Sigmoid colon (tissue), 7 donors: ENCODE measurements around the gene ALDH18A1. TPM values are rescaled to one million over a fixed set of nuclear protein-coding genes. Genes with fewer than 3 reads are reported as not detected.

Experiments
- DNase-seq: peaks from one replicate; pipeline ENCODE4 v3.0.0-alpha.2; 2019
- H3K27ac ChIP-seq, 4 donors: fragments of 200-600 bp; sonication (generic); one replicate each; pipeline ENCODE4 v1.5.1; 2016 to 2019; ENCODE audit warnings: mild to moderate bottlenecking in 1 of 4
- H3K27me3 ChIP-seq, 3 donors: fragments of 200-600 bp; sonication (generic); one replicate each; pipeline ENCODE4 v1.5.1; 2019; ENCODE audit warnings: mild to moderate bottlenecking in 1 of 3
- H3K36me3 ChIP-seq, 4 donors: fragments of 200-600 bp; sonication (generic); one replicate each; pipeline ENCODE4 v1.5.1; 2016 to 2019
- H3K4me1 ChIP-seq, 4 donors: fragments of 200-600 bp; sonication (generic); one replicate each; pipeline ENCODE4 v1.5.1; 2017 to 2019
- H3K4me3 ChIP-seq, 4 donors: fragments of 200-600 bp; sonication (generic); one replicate each; pipeline ENCODE4 v1.5.1; 2017 to 2019; ENCODE audit warnings: mild to moderate bottlenecking in 2 of 4, moderate library complexity in 1 of 4
- H3K9me3 ChIP-seq, 4 donors: fragments of 200-600 bp in 3 of 4; sonication (generic) in 3 of 4; one replicate each; pipeline versions ENCODE4 v1.5.1 to v1.6.1; 2013 to 2019
- CTCF ChIP-seq, 4 experiments: fragments of 450-650 bp in 3 of 4; fragments of 200-600 bp in 1 of 4; IDR thresholded peaks; one replicate each; pipeline ENCODE4 v1.5.1; 2016 to 2019; ENCODE audit warnings: antibody characterized with exemption in 4 of 4, mild to moderate bottlenecking in 3 of 4, moderate library complexity in 2 of 4
- EP300 ChIP-seq, 4 donors: sonication (generic); formaldehyde crosslinking; IDR thresholded peaks; one replicate each; pipeline ENCODE4 v1.6.1; 2017; ENCODE audit warnings: antibody characterized with exemption in 4 of 4
- POLR2A ChIP-seq, 2 donors: fragments of 450-650 bp; IDR thresholded peaks; one replicate each; pipeline ENCODE4 v1.6.1; 2016; ENCODE audit warnings: antibody characterized with exemption in 2 of 2, mild to moderate bottlenecking in 2 of 2, moderate library complexity in 2 of 2
- POLR2AphosphoS5 ChIP-seq, 4 donors: sonication (generic); formaldehyde crosslinking; IDR thresholded peaks; one replicate each; pipeline ENCODE4 v1.6.1; 2017; ENCODE audit warnings: antibody characterized with exemption in 4 of 4
- WGBS, 2 donors: extraction: QIAGEN DNeasy Blood & Tissue Kit; methylation state at CpG; one replicate each; pipeline ENCODE4 v1.1.7; 2013; 5-methylcytosine and 5-hydroxymethylcytosine counted together
- intact Hi-C: fragments of 100-400 bp; cut with DNase I; formaldehyde crosslinking; loops from one replicate; pipeline ENCODE4 v1.15.1; 2023
- polyA plus RNA-seq, 3 donors: library from polyadenylated mRNA; stranded (reverse); fragments of 200-250 nt; gene quantifications; one replicate each; pipeline ENCODE4 v1.2.3, GENCODE V29; 2013
- total RNA-seq, 4 donors: library from RNA; depleted of rRNA; stranded (reverse); fragments of >200 nt; gene quantifications; one replicate each; pipeline ENCODE4 v1.1.0, GENCODE V29; 2016
- donor health status: healthy with polysubstance abuse.
- donor health status: Bipolar disorder and iron deficiency.
- donor health status: healthy.

Gene ALDH18A1
- total and polyA plus RNA-seq, 7 donors = 17.1 to 42.1 (median 24.6) TPM

GRCh38 chr10:95601116-95601719 lies 55.3 kb downstream of the ALDH18A1 start:
- peak; percentile 92 for DNase-seq
- no peaks in the 10 kb centered on the region for H3K27me3 ChIP-seq
- H3K9me3 ChIP-seq = no peaks in the 10 kb centered on the region
- no peak for TF ChIP-seq EP300 (IDR thresholded peaks at IDR 0.05)
- peak; percentile 14 to 77 (median 66) for TF ChIP-seq POLR2AphosphoS5 (IDR thresholded peaks at IDR 0.05)
- peak; percentile 83 to 97 (median 92) for TF ChIP-seq CTCF (IDR thresholded peaks at IDR 0.05)
- no peak for TF ChIP-seq POLR2A (IDR thresholded peaks at IDR 0.05)
- no peak overlapping the region for H3K4me3 ChIP-seq
- H3K27ac ChIP-seq = peak overlapping the region; percentile 52 to 95 (median 86)
- intact Hi-C loops = loop anchor here (1.0 to 2.0 kb wide), 3 partner anchors 40 to 227 kb away; partner anchors contain the start of gene SORBS1
- H3K36me3 ChIP-seq = no peaks in the 10 kb centered on the region
- H3K4me1 ChIP-seq = peaks cover 0 to 45% (median 39%) of the 10 kb centered on the region in 4 donors
- 18 to 26% methylated on average over 6 of the region's 6 CpGs for WGBS, 2 donors

- Histone ChIP-seq H3K36me3 (no peaks in the 10 kb centered on the region), H3K4me1 (peaks cover 0 to 35% (median 29%) of the 10 kb centered on the region in 4 donors), H3K27me3 (no peaks in the 10 kb centered on the region), H3K4me3 (no peak overlapping the region), H3K27ac (peak overlapping the region in 2 of 4 donors; percentile 88 to 95), H3K9me3 (no peaks in the 10 kb centered on the region)
- WGBS, 2 donors = 83 to 85% methylated on average over 4 of the region's 4 CpGs
- DNase-seq = no peak
- intact Hi-C loops = loop anchor here (2.0 kb wide), 1 partner anchor 39 kb away; the partner anchor contains the start of gene SORBS1
- TF ChIP-seq POLR2AphosphoS5 (IDR thresholded peaks at IDR 0.05) (no peak), POLR2A (IDR thresholded peaks at IDR 0.05) (no peak), CTCF (IDR thresholded peaks at IDR 0.05) (peak in 1 of 4 experiments; percentile 7), EP300 (IDR thresholded peaks at IDR 0.05) (no peak)
Observed at GRCh38 chr10:95600158-95600557, 56.4 kb downstream of the ALDH18A1 start.

- Histone ChIP-seq H3K36me3 (no peaks in the 10 kb centered on the region), H3K4me1 (peaks cover 0 to 15% (median 10%) of the 10 kb centered on the region in 4 donors), H3K4me3 (no peak overlapping the region), H3K9me3 (no peaks in the 10 kb centered on the region), H3K27ac (no peak overlapping the region), H3K27me3 (no peaks in the 10 kb centered on the region)
- no peak for DNase-seq
- 91 to 94% methylated on average over 1 of the region's 1 CpG for WGBS, 2 donors
- intact Hi-C loops = no loop called here
- TF ChIP-seq POLR2A (IDR thresholded peaks at IDR 0.05) (no peak), CTCF (IDR thresholded peaks at IDR 0.05) (no peak), POLR2AphosphoS5 (IDR thresholded peaks at IDR 0.05) (no peak), EP300 (IDR thresholded peaks at IDR 0.05) (no peak)
Observed at GRCh38 chr10:95597788-95598187, 58.7 kb downstream of the ALDH18A1 start.

GRCh38 chr10:95588025-95588424 lies 68.5 kb downstream of the ALDH18A1 start:
- TF ChIP-seq EP300 (IDR thresholded peaks at IDR 0.05) = no peak
- TF ChIP-seq POLR2A (IDR thresholded peaks at IDR 0.05) = no peak
- no peak for TF ChIP-seq POLR2AphosphoS5 (IDR thresholded peaks at IDR 0.05)
- TF ChIP-seq CTCF (IDR thresholded peaks at IDR 0.05) = no peak
- Histone ChIP-seq H3K27me3 (no peaks in the 10 kb centered on the region), H3K27ac (no peak overlapping the region), H3K4me3 (no peak overlapping the region), H3K4me1 (no peaks in the 10 kb centered on the region), H3K9me3 (no peaks in the 10 kb centered on the region), H3K36me3 (no peaks in the 10 kb centered on the region)
- DNase-seq = no peak
- WGBS, 2 donors = 91% methylated on average over 1 of the region's 1 CpG
- intact Hi-C loops = no loop called here
